Endothelial cell of umbilical vein (primary cell): ENCODE measurements around the gene STX4.

Source experiments
- CTCF ChIP-seq, 2 donors: IDR thresholded peaks; 1 replicate in 1 of 2; 2 replicates in 1 of 2; pipeline ENCODE4 v1.5.1; 2011; ENCODE audit warnings: low read length in 2 of 2, mild to moderate bottlenecking in 2 of 2, moderate library complexity in 2 of 2, control low read depth in 1 of 2, inconsistent platforms in 1 of 2, low read depth in 1 of 2; ENCODE audit not compliant: insufficient read depth in 1 of 2; ENCODE audit errors: extremely low read depth in 1 of 2
- FOS ChIP-seq: IDR thresholded peaks from 2 replicates; pipeline ENCODE4 v1.6.1; 2011; ENCODE audit warnings: mild to moderate bottlenecking, low read length, moderate library complexity, borderline replicate concordance; ENCODE audit not compliant: insufficient read depth
- JUN ChIP-seq: IDR thresholded peaks from 2 replicates; pipeline ENCODE4 v1.6.1; 2011; ENCODE audit warnings: borderline replicate concordance, low read depth; ENCODE audit not compliant: insufficient read length, insufficient read depth
- MAX ChIP-seq: IDR thresholded peaks from 2 replicates; pipeline ENCODE4 v1.6.1; 2011; ENCODE audit not compliant: insufficient read depth, insufficient read length
- POLR2A ChIP-seq: IDR thresholded peaks from 2 replicates; pipeline ENCODE4 v1.6.1; 2012; ENCODE audit warnings: low read depth, mild to moderate bottlenecking, control low read depth, low read length
- POLR2AphosphoS5 ChIP-seq: IDR thresholded peaks from 2 replicates; pipeline ENCODE4 v1.6.1; 2012; ENCODE audit warnings: low read depth, mild to moderate bottlenecking, control low read depth, low read length, moderate library complexity; ENCODE audit not compliant: insufficient read depth

GRCh38 chr16:31087481-31087880, 54.1 kb downstream of the STX4 start:
- no peak for TF ChIP-seq CTCF (IDR thresholded peaks at IDR 0.05; ENCODE audit: extremely low read depth in 1 of 2, insufficient read depth in 1 of 2, low read depth in 1 of 2, low read length in 2 of 2)
- TF ChIP-seq FOS = no peak
- TF ChIP-seq POLR2AphosphoS5 = no peak
- TF ChIP-seq JUN = no peak
- TF ChIP-seq POLR2A = no peak
- TF ChIP-seq MAX = no peak
